ENCODE measurements around the gene CEMP1. TPM values are rescaled to one million over a fixed set of nuclear protein-coding genes. Genes with fewer than 3 reads are reported as not detected.
A peak's percentile ranks its signal among the peaks of the same experiment; 100 is the strongest.
"Not testable (repeated sequence)": the region's sequence is repeated elsewhere in the genome, so short reads cannot be mapped to it uniquely, and the experiment has no call there.

CEMP1 gene, protein sequence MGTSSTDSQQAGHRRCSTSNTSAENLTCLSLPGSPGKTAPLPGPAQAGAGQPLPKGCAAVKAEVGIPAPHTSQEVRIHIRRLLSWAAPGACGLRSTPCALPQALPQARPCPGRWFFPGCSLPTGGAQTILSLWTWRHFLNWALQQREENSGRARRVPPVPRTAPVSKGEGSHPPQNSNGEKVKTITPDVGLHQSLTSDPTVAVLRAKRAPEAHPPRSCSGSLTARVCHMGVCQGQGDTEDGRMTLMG
- not detected in 2 replicates for total RNA-seq

DNA sequence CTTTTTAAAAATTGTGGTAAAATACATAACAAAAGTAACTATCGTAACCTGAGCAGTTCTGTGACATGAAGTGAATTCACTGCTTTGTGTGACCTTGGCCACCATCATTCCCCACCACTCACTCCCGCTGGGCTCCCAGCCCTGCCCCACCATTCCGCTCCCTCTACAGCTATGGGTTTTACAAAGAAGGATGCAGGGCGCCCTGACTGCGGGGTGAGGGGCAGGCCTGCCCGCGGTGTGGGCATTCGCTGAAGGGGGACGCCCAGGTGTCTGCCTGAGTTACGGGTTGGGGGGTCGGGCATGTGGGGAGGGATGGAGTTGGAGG is at the start of gene CEMP1:
TSS of gene CEMP1 (minus strand) at position 38 of the 325 bp plus-strand sequence. CDS start 335 bp downstream, outside the sequence.
- no peak for DNase-seq (ENCODE audit: low read depth in 2 of 2)

- not testable (repeated sequence) for DNase-seq (ENCODE audit: low read depth in 2 of 2)
Measured at GRCh38 chr16:2580818-2581217, 49.6 kb upstream of the CEMP1 start.

DNA sequence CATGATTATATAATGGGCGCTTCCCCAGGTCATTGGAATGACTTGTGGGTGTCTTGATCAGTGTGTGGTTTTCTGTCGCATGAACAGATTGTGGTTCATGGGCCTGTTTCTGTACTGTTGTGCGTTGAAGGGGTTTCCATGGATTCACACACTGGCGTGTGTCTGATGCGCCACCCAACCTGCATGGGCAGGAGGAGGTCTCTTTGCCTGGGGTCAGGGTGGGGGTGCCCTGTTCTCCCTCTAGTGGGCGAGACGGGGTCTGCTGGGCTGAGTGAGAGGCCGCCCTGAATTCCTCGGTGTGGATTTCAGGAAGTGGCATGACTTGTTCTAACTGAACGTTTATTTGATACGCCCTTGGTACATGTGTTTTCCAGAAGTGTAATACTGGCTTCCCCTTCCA is 48.9 kb upstream of the CEMP1 start:
- DNase-seq (ENCODE audit: low read depth in 2 of 2), result not testable (repeated sequence)

- DNase-seq (ENCODE audit: low read depth in 2 of 2), result not testable (repeated sequence)
Measured at GRCh38 chr16:2578905-2579304, 47.7 kb upstream of the CEMP1 start.

DNA sequence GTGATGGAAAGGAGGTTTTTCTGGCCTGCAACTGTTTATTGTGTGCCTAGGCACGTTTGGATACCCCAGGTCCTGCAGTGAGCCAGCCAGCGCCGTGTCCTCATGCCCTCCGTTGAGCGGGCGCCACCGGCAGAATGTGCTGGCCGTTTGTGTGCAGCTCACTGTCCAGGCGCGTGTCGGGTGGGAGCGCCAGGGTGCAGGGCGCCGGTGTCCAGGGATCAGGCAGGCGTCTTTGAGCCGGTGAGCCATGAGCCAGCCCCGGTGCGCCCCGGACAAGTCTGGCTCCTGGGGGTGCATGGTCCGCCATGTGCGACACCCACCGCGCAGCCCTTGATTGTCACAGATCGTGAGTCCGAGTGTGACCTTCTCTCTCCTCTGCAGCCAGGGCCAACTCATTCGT is 45.8 kb upstream of the CEMP1 start:
- not testable (repeated sequence) for DNase-seq (ENCODE audit: low read depth in 2 of 2)

DNA sequence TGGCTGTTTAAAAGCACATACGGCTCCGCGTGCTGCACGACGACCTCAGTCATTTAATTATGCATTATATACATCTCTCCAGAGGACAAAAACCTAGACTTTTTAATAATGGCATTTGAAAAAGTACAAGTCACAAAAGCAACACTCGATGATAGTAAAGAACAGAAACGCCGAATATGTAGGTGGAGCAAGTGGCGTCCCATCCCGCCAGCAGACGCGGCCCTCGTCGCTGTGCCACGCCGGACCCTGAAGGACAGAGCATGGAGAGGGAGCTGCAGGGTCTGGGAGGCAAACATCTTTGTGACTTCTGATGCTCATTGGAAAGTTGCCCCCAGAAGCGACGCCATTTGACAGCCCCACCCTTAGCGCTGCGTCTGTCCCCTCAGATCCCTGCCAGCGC is 44.6 kb upstream of the CEMP1 start:
- DNase-seq (ENCODE audit: low read depth in 2 of 2), result not testable (repeated sequence)

- DNase-seq (ENCODE audit: low read depth in 2 of 2), result not testable (repeated sequence)
Measured at GRCh38 chr16:2572704-2573103, 41.5 kb upstream of the CEMP1 start.

GRCh38 chr16:2568573-2568972 is 37.4 kb upstream of the CEMP1 start:
- DNase-seq (ENCODE audit: low read depth in 2 of 2), result not testable (repeated sequence)

DNA sequence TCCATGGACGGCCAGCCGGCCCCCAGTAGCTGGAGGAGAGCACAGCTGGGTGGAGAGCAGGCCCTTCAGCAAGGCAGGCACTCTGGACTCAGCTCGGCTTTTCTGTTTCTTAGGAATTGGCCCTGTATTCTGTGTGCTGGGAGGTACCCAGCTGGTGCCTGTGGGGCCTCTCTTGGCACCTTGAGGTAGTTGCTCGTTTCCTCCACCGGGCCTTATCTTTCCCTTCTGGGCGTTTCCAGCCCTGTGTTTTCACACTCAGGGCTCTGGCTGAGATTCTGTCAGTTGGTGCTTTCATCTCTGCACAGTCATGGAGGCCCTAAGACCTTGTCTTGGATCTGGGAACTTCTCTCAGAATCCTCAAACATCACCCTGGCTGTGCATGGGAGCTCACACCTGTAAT is 36.3 kb upstream of the CEMP1 start:
- DNase-seq (ENCODE audit: low read depth in 2 of 2), result not testable (repeated sequence)

DNA sequence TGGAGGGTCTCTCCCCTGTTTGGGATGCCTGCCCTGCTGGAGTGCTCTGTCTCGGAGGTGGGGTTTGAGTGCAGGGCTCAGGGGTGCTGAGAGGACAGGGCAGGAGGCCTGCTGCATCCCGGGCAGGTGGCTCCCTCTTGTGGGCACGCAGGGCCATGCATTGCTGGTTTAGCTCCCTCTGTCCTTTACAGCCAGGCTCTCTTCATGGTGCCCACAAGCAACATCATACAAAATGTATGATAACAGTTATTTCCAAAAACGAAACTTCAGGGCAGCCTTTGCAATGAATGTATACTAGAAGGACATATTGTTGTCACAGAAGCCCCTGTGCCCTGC is 29.6 kb upstream of the CEMP1 start:
- DNase-seq (ENCODE audit: low read depth in 2 of 2), result not testable (repeated sequence)

GRCh38 chr16:2560131-2560797 is 29.1 kb upstream of the CEMP1 start:
- not testable (repeated sequence) for DNase-seq (ENCODE audit: low read depth in 2 of 2)

- not testable (repeated sequence) for DNase-seq (ENCODE audit: low read depth in 2 of 2)
Measured at GRCh38 chr16:2557150-2557549, 25.9 kb upstream of the CEMP1 start.

DNA sequence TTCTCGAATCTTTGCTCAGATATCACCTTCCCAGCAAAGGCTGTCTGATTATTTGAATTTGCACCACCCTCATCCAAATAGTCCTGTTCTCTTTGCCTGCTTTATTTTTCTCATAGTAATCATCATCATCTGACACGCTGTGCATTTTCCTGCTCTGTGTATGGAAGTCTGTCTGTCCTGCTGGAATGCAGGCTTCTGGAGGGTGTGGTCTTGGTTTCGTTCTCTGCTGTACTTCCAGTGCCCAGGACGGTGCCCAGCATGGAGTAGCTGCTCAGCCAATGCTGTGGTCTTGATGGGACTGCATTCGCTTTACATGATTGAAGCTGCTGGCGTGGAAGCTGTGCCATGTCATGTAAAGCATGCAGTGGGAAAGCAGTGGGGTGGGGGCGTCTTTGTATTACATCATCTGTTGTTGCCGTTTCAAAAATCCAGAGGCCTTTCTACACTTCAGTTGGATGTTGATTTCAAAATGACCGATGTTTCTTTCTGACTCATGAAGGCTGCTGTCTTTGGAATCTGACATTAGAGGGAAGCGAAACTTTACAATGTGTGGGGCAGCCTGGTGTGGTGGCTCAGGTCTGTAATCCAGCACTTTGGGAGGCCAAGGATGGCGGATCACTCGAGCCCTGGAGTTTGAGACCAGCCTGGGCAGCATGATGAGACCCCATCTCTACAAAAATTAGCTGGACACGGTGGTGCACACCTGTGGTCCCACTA is 23.7 kb upstream of the CEMP1 start:
- not testable (repeated sequence) for DNase-seq (ENCODE audit: low read depth in 2 of 2)

DNA sequence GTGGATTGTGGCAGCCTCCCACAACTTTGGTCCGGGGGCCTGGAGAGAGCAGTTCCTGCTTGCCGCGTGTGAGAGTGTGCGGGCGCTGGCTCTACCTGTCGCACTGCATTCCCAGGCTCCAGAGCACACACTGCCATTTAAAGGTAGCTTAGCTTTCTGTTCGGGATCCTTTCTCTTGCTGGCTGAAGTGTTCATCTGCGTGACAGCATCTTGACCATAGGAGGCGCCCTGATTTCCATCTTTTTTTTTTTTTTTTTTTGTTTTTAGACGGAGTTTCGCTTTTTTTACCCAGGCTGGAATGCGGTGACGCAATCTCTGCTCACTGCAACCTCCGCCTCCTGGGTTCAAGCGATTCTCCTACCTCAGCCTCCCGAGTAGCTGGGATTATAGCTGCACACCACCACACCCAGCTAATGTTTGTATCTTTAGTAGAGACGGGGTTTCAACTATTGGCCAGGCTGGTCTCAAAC is 20.2 kb upstream of the CEMP1 start:
- DNase-seq (ENCODE audit: low read depth in 2 of 2), result not testable (repeated sequence)

GRCh38 chr16:2550283-2550878 is 19.2 kb upstream of the CEMP1 start:
- not testable (repeated sequence) for DNase-seq (ENCODE audit: low read depth in 2 of 2)

DNA sequence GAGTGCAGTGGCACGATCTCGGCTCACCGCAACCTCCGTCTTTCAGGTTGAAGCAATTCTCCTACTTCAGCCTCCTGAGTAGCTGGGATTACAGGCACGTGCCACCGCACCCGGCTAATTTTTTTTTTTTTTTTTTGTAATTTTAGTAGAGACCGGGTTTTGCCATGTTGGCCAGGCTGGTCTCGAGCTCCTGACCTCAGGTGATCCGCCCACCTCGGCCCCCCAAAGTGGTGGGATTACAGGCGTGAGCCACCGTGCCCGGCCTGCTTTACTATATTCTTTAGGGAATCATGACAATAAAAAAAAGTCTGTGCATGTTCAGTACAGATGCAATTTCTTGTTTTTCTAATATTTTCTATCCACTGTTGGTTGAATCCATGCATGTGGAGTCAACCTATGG is 12.6 kb upstream of the CEMP1 start:
- not testable (repeated sequence) for DNase-seq (ENCODE audit: low read depth in 2 of 2)

DNA sequence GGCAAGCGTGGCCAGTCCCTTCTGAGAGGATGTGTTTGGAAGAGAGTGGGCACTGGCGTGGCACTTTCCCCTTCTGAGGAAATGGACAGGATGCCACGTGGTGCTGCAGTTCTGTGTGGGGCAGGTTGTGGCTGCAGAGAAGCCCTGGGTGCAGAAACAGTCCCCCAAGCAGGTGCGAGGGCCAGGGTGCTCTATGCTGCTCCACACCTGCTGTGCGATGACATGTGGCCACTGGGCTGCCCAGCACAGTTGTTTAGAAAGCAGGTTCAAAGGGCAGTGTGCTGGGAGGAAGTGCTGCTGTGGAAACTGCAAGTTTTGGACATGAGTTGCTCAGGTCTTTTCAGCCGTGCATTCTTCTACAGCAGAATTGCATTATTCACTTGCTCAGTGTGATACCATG is 10.2 kb upstream of the CEMP1 start:
- peak in 1 of 2 donors; percentile 26 for DNase-seq (ENCODE audit: low read depth in 2 of 2)

DNA sequence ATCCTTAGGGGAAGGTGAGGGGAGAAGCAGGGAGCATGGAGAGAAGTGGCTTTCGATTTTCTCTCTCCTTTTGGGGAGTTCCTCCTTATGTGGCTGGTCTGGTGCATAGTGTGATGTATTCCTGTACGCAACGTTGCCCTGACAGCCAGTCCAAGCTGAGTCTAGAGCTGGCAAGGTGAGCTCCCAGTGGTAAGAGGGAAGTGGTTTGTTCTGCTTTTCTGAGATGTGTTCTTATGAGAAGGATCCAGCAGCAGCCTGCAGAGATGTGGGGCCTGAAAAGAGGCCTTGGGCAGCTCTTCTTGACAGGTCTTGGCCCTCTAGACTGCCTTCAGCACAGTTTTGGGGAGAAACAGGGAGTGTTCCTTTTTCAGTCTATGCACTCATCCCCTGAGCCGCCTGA is 9.7 kb upstream of the CEMP1 start:
- DNase-seq (ENCODE audit: low read depth in 2 of 2), result not testable (repeated sequence)

DNA sequence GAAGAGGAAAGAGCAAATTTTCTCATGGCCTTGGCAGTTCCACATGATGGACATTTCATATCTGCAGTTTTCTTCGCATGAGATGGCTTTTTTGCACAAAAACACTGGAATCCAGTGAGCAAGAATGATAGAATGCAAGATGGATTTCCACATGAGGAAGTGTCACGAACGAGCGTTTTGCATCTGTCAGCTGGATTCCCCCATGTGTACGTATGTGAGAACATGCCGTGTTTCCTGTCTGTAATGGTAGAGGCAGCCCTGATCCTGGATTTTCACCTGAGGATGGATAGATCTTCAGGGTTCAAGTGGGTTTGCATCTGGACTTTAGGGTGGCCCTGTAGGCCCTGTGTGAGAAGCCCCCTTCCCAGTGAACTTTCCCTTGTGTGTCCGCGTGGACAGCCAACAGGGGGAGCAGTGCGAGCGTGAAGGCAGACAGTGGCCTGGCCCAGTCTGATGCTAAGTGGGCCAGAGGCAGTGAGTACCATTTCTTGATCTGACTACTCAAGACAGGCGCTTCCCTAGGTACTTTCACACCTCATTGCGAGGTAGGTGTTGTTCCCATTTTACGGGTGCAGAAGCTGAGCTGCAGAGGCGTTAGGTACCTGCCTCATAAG is 8.7 kb upstream of the CEMP1 start:
- DNase-seq (ENCODE audit: low read depth in 2 of 2), result peak in 1 of 2 donors; percentile 36

- not testable (repeated sequence) for DNase-seq (ENCODE audit: low read depth in 2 of 2)
Measured at GRCh38 chr16:2539192-2539844, 8.1 kb upstream of the CEMP1 start.

All from dermis microvascular lymphatic vessel endothelial cell (primary cell).